ENCODE measurements around the gene RFTN1.

DNA sequence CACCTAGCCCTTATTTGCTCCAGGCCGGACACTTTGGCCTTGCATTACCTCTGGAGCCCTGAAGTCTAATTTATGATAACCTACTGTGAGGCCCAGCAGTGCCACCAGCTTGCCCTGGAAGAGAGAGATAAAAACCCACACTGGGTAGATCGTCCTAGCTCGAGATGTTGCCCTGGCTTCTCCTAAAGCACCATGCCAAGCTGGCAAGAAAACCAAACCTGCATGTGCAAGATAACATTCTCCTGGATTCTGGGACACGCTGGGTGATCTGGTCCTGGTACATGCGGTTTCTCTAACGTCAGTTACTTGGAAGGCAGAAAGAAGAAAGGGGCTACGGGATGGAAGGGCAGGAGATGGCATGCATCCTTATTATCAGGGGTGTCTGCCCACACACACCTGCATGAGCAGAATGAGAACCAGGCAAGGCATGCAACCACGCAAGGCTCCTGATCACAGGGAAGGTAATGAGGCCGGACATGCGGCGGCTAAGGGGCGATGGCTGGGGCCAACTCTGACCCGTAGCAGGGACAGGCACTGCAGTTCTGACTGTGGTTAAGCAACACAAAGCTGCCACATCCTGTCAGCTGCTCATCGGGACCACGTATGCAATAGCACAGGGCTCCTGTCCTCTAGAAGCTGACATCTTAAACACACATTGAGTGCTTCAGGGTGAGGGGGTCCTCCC is 175.5 kb downstream of the RFTN1 start:
- TF ChIP-seq CTCF (IDR thresholded peaks at IDR 0.05; ENCODE audit: low read depth, low read length, poor library complexity, severe bottlenecking) (no peak), EZH2phosphoT487 (IDR thresholded peaks at IDR 0.05; ENCODE audit: borderline replicate concordance, low read length) (no peak)

Measured in DOHH2 (cell line).